RPMI7951 (cell line): ENCODE data around the gene RAB6B. TPM values are rescaled to one million over a fixed set of nuclear protein-coding genes. Genes with fewer than 3 reads are reported as not detected.
"Not testable (repeated sequence)": the region's sequence is repeated elsewhere in the genome, so short reads cannot be mapped to it uniquely, and the experiment has no call there.

Source experiments
- DNase-seq: peaks from one replicate; pipeline ENCODE4 v3.0.0-alpha.2; 2012; ENCODE audit warnings: low read depth
- total RNA-seq: library from RNA; depleted of rRNA; stranded (reverse); fragments of >200 nt; shearing (Covaris generic); gene quantifications from 2 replicates; pipeline ENCODE4 v1.2.3, GENCODE V29; 2014

The RAB6B gene
- total RNA-seq, 1 experiment from 2014 or later = 0.12 TPM

DNA sequence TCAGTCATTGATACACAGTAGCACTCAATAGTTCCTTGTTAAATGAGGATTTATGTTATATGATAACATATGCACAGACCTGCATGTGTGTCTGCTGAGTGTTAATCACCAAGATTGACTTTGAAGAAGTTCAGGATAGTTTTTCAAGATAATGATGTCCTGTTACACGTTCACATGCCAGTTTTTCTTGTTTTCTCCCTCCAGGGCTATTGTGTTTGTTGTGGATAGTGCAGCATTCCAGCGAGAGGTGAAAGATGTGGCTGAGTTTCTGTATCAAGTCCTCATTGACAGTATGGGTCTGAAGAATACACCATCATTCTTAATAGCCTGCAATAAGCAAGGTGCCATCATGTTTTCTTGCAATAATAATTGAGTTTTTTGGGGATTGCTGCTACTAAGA is 80.3 kb downstream of the RAB6B start:
- no peak for DNase-seq

DNA sequence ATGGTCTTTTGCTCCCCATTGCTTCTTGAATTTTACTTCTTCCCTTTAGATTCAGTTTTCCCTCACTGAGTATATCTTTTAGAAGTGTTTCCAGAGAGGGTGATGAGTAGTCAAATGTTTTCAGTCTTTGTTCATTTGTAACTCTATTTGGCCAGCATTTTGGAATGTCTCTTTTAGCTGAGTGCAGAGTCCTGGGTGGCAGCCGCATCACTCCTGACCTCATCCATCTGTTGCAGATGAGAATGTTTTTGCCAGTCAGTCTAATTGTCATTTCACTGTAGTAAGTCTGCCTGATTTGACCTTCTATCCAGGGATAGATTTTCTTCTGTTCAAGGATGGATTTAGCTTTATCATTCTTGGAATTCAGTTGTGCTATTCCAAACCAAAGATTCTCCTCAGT is 82.8 kb downstream of the RAB6B start:
- no peak for DNase-seq

DNA sequence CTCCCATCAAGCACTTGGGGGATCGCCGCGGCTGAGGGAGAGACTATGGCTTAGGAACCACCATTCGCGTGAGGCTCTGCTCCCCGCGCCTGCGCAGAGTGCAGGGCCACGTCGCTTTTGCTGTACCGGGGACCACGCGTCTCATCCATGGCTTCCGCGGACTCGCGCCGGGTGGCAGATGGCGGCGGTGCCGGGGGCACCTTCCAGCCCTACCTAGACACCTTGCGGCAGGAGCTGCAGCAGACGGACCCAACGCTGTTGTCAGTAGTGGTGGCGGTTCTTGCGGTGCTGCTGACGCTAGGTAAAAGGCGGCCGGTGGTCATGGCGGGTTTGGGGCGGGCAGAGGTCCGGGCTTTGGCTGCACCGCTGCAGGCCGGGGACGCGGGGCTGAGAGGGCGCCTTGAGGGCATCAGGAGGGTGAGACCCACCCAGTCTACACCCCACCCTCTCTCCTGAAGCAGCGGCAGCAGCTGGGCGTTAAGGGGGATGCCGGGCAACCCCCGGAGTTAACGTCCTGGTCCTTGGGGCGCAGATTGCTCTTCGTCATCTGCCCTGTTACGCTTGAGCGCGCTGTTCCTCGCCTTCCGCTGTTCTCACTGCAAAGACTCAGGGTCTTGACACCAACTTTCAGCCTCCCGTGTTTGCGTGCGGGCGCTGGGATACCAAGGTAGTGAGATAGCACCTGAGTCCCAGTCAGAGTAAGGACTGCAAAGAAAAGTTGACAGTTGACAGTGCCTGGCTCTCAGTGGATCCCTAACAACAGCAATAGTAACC is 89.8 kb downstream of the RAB6B start, which contains the start of gene SRPRB:
Gene SRPRB, plus strand, starts transcription at position 114 of the 774 bp plus-strand sequence. Its CDS starts 34 bp downstream, at position 148.
- DNase-seq = peak; percentile 92

GRCh38 chr3:133805384-133805701 is 90.3 kb downstream of the RAB6B start:
- no peak for DNase-seq

DNA sequence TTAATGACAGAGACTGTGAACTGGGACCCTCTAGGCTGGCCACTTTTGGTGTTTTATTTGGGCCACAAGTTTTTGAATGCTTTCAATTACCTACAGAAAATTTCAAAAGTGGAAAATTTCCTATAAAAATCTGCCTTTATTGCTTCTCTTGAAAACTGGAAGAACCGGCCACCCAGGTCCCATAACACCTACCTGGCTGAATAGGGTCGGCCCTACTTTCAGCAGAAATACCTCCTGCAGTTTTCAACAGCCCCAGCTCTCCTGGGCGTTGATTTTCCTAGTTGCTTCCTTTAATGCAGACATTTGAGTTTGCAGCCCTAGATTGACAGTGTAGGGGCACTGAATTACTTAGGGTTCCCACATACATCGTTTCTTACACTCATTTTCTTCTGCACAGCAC is 90.8 kb downstream of the RAB6B start:
- no peak for DNase-seq

DNA sequence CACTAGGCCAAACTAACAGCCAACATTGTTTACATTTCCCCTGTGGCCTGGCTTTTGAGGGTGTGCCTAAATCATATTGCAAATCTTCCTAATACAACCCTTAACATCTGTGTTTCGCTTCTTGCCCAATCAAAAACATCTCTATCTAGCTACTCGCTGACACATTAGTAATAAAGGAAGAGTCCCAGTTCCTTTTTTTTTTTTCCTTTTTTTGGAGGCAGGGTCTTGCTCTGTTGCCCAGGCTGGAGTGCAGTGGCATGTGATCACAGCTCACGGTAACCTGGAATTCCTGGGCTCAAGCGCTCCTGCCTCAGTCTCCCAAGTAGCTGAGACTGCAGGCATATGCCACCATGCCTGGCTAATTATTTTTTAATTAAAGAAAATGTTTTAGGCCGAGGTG is 92.2 kb downstream of the RAB6B start:
- no peak for DNase-seq

- DNase-seq = peak; percentile 17
Measured at GRCh38 chr3:133799794-133800585, 95.7 kb downstream of the RAB6B start.

DNA sequence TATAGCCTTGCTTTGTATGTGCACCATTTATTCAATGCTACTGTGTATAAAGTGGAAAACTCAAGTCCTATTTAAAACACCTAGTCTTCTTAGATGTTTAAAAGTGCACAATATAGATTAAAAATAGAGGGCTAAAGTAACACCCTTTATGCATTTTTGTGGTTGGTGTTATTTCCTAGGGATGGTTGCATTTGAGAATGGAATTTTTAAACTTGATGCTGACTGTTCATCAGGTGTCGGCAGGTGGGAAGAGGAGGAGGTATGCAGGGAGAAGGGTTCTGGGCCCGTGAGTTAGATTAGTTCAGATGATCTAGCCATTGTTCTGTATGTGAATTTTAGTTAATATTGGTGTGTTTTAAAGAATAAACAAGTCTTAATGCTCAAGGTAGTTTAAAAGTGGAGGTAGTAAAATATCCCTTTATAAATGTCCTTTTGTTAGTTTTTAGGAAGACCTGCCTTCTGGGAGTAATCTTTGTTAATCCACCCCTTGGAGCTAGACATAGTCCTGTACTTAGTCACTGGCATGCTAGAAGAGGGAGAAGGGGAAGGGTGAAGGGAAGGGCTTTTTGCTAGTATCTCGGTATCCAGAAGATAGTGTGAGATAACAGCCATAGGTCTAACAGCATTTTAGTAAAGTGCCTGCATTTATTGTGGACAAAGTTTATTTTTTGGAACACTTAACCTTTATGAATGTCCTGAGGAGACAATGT is 98.1 kb downstream of the RAB6B start:
- no peak for DNase-seq

DNA sequence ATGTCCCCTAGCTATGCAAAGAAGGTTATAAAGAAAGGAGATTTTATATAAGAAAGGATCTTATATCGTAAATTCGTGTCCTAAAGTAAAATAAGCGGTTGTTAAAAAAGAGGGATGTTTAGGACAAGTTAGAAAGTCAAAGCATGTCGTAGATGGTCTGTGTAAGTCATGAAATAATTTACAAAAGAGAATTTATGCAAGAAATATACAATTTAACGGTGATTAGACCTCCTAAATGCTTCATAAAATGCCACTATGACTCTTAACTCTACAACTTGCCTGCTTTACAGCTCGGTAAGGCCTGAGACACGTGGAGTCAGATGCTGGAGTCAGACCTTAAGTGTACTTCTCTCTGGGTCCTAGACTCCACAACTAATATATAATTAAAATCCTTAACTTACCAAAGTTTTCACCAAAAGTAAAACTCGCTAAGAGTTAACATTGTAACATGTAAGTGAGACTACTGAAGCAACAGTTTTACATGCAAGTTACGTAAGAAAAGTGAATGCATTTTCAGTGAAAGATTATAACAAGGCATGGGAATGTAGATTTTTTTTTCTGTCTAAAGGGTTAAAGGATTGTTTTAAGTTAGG is 103.4 kb downstream of the RAB6B start:
- DNase-seq = peak; percentile 39

DNA sequence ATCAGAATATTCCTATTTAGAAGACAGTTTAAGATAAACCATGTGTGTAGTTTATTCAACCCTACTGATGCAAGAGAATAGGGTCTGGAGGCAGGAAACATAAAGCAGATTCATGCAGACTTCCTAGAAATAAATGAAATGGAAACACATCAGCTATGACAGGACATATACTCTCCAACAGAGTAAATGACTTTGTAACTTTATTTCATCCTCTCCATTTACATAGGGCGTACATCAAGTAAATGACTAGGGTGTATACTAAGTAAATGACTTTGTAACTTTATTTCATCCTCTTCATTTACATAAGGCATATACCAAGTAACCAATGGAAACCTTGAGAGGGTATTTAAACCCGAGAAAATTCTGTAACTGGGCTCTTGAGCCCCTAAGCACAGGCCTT is 107.7 kb downstream of the RAB6B start:
- DNase-seq = no peak

DNA sequence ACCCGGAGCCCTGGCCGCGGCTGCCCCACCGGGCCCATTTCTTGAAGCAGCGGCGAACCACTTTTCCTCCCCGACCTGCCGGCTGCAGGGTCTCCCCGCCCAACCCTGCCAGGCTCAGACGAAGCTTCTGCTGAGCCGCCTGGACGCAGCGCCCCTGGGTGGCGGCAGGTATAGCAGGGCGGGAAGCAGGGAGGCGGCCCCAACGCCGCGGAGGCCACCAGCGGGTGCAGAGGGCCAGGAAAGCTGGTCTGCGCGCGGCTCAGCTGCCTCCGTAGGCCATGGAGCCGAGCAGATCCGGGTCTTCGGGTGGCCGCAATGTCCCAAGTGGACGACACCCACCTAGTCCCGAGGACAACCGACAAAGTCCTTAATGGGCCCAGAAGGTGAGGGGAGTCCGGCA is 111.9 kb downstream of the RAB6B start:
- DNase-seq = no peak

- no peak for DNase-seq
Measured at GRCh38 chr3:133782454-133782853, 113.2 kb downstream of the RAB6B start.

DNA sequence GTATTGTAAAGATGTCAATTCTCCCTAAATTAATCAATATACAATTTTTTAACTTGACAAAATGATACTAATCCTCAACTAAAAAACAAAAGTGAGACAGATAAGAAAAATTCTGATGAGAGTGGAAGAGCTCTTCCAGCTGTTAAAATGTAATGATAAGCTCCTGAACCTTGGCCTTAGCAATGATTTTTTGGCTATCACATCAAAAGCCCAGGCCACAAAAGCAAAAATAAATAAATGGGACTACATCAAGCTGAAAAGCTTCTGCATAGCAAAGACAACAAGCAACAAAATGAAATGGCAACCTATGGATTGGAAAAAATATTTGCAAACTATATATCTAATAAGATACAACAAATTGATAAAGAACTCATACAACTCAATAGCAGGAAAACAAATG is 114.1 kb downstream of the RAB6B start:
- DNase-seq = no peak

GRCh38 chr3:133780756-133781155 is 114.9 kb downstream of the RAB6B start:
- not testable (repeated sequence) for DNase-seq

GRCh38 chr3:133779626-133780203 is 116.0 kb downstream of the RAB6B start:
- DNase-seq = no peak

DNA sequence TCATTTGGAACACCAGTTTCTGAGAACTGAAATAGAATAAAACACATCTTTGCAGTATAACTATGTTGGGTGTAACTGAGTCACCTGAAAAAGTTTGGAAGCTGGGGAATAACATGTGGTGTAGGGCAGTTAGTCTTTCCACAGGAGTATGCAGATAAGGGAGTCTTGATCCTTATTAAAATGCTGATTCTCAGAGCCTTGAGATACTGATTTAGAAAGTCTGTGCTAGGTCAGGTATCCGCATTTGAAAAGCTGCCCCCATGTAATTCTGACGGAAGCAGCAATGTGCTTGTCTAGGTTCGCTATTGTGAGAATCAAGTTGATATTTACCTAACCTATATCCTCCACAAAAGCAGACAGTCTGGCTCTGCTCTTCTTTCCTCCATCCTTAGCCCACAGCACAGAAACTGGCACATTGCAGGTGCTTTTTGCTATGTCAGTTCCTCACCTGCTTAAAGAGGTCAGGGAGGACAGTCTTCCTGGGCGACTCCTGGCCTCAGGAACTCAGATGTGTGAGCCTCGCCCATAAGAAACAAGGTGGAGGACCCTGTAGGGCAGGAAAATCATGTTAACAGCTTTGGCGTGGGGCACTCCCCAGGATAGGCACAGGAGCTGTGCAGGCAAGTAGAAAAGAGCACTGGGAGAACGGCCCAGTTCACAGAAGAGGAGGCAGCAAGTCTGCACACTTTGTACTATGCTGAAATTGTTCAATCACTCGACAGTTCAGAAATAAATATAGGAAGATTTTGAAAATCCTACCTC is 117.7 kb downstream of the RAB6B start:
- no peak for DNase-seq

DNA sequence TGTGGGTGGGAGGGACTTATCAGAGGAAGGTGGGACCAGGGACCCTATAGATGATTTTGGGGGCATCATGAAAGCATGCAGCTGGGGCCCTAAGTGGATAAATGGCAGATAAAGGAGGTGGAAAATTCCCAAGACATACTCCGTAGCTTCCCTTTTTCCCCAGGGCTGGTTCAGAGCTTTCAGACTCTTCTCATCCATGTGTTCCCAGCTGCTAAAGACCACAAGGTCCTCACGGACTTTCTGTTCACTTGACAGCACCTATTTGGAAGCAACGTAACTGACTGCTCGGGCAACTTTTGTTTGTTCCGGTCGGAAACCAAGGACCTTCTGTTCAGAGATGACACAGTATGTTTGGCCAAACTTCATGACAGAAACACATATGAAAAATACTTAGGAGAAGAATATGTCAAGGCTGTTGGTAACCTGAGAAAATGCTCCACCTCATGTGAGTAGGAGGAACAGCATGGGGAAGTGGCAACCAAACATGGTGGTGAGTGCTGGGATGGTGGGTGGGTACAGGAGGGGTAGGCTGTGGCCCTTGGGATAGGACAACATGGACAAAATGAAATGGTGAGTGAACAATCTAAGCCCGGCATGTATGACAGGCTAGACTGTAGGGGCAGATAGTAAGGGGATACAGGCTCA is 118.8 kb downstream of the RAB6B start:
- no peak for DNase-seq

DNA sequence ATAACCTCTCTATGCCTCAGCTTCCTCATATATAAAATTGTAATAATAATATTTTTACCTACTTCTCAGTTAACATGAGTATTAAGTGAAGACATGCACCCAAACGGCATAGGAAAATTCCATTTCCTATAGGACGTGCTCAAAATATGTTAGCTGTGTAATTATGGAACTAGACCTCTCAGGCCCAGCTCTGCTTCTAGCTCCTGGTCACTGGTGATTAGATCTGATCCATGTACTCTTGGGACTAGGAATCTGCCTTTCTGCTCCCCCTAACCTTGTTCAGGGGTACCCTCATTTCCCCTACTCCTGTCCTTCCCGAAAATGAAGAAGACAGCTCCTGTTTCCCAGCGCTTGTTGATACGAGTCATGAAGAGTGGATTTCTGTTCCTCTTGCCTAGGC is 119.8 kb downstream of the RAB6B start:
- no peak for DNase-seq

DNA sequence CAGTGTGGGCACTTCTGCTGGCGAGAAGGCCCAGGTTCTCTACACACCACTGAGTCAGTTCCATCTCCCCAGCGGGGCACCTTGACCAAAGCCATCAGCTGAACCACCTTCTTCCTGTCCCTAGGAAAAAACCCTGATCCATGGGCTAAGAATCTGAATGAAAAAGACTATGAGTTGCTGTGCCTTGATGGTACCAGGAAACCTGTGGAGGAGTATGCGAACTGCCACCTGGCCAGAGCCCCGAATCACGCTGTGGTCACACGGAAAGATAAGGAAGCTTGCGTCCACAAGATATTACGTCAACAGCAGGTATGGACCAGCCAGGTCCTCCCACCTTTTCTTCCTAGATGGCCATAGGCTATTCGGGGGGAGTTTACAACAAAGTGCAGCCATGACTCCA is 120.4 kb downstream of the RAB6B start:
- DNase-seq = no peak
